ENCODE measurements around the gene CLEC2D. TPM values are rescaled to one million over a fixed set of nuclear protein-coding genes. Genes with fewer than 3 reads are reported as not detected.
"Not testable (repeated sequence)": the region's sequence is repeated elsewhere in the genome, so short reads cannot be mapped to it uniquely, and the experiment has no call there.

The CLEC2D gene, protein sequence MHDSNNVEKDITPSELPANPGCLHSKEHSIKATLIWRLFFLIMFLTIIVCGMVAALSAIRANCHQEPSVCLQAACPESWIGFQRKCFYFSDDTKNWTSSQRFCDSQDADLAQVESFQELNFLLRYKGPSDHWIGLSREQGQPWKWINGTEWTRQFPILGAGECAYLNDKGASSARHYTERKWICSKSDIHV
- total RNA-seq: 5.9 TPM

GRCh38 chr12:9669534-9669933 is at the start of gene CLEC2D:
CLEC2D (plus strand) TSS chr12:9669713; CDS start chr12:9669735, 22 bp downstream.
- no peak for DNase-seq (ENCODE audit: low read depth in 2 of 3, low spot score in 2 of 3)

DNA sequence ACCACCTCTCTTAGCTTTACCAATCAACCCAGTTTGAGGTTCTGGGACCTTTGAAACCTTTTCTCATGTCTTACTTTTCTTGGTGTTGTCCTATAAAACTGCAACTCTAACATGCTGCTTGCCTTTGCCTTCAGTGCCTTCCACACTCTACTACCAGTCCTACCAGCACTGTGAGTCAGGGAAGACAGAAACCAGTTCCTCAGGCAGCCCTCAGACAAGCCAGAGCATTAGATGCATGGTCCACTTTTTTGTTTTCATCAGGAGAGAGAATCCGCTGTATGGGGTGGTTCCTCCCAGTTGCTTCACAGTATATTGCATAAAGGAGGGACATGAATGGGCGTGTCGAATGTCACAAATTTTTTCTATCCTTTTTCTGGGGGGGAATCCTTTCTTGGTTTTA is 44.5 kb upstream of the CLEC2D start:
- DNase-seq (ENCODE audit: low read depth in 2 of 3, low spot score in 2 of 3): no peak

DNA sequence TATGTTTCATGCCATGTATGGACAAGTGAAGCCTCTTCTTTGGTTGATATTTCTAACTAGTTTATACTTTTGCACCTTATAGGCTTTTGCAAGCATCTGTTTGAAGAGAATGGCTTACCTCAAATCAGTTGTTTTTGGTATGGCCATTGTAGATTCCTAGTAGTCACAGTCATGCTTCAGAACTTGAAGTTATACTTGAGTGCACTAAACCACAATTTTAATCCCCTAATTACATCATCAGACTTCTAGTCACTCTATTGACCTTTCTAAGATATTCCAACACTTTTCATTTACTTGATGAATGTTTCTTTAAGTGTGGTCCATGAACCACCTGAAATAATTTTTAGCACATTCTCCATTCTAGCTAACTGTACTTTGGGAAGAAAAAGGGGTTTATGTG is 43.2 kb upstream of the CLEC2D start:
- DNase-seq (ENCODE audit: low read depth in 2 of 3, low spot score in 2 of 3): no peak

- DNase-seq (ENCODE audit: low read depth in 2 of 3, low spot score in 2 of 3): no peak
Observed at GRCh38 chr12:9626821-9627220, 42.7 kb upstream of the CLEC2D start.

DNA sequence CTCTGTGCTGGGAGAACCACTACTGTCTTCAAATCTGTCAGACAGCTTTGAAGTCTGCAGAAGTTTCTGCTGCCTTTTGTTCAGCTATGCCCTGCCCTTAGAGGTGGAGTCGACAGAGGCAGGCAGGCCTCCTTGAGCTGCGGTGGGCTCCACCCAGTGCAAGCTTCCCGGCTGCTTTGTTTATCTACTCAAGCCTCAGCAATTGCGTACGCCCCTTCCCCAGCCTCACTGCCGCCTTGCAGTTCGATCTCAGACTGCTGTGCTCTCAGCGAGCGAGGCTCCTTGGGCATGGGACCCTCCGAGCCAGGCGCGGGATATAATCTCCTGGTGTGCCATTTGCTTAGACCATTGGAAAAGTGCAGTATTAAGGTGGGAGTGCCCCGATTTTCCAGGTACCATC is 36.7 kb upstream of the CLEC2D start:
- DNase-seq (ENCODE audit: low read depth in 2 of 3, low spot score in 2 of 3): no peak

GRCh38 chr12:9634177-9634803 is 35.2 kb upstream of the CLEC2D start:
- peak; percentile 48 to 81 (median 59) for DNase-seq (ENCODE audit: low read depth in 2 of 3, low spot score in 2 of 3)

- no peak for DNase-seq (ENCODE audit: low read depth in 2 of 3, low spot score in 2 of 3)
Observed at GRCh38 chr12:9634969-9635754, 34.4 kb upstream of the CLEC2D start.

DNA sequence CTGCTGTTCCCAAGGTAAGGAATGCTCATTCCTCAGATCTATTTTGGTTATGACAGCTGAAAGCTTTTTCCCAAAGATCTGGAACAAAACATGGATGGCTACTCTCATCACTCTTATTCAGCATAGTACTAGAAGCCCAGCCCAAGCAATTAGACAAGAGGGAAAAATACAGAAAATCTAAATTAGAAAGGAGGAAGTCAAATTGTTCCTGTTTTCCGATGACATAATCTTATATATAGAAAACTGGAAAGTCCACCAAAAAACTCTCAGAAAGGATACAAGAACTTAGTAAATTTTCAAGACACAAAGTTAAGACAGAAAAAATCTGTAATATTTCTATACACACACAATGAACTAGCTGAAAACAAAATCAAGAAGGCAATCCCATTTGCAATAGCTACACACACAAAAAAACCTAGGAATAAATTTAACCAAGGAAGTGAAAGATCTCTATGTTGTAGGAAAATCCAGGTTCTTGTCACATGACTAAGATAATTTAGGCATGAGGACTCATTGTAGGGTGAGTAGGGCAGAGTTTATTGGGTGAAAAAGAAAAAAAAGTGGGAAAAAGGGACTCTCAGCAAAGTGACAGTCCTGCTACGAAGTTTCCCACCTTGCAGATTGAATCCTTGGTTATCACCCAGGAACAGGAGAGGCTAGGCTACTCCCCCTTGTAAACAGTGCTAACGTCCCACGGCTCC is 33.2 kb upstream of the CLEC2D start:
- peak in 1 of 3 donors; percentile 22 for DNase-seq (ENCODE audit: low read depth in 2 of 3, low spot score in 2 of 3)

- DNase-seq (ENCODE audit: low read depth in 2 of 3, low spot score in 2 of 3): no peak
Observed at GRCh38 chr12:9636851-9637206, 32.7 kb upstream of the CLEC2D start.

DNA sequence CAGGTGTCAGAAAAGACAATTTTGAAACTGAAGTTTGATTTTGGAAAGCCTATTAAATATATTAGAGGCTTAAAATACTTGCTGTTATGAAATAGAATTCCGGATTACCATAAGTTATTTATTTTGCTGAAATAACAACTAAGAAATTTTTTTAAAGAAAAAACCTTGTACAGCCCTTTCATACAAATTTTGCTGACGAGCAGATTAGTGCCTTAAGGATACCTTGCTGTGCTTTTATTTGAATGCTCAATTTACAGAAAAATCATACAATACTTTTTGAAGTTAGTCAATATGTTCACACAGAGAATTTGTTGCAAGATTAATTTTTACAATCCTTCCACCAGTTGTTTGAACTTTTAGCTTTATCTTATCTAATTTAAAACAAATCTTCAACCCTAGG is 29.5 kb upstream of the CLEC2D start:
- DNase-seq (ENCODE audit: low read depth in 2 of 3, low spot score in 2 of 3): no peak

GRCh38 chr12:9642606-9643265 is 26.8 kb upstream of the CLEC2D start:
- no peak for DNase-seq (ENCODE audit: low read depth in 2 of 3, low spot score in 2 of 3)

GRCh38 chr12:9643266-9643660 is 26.2 kb upstream of the CLEC2D start:
- peak in 1 of 3 donors; percentile 12 for DNase-seq (ENCODE audit: low read depth in 2 of 3, low spot score in 2 of 3)

GRCh38 chr12:9644985-9645551 is 24.4 kb upstream of the CLEC2D start:
- DNase-seq (ENCODE audit: low read depth in 2 of 3, low spot score in 2 of 3): not testable (repeated sequence)

- peak in 1 of 3 donors; percentile 20 for DNase-seq (ENCODE audit: low read depth in 2 of 3, low spot score in 2 of 3)
Observed at GRCh38 chr12:9646794-9647781, 22.4 kb upstream of the CLEC2D start.

DNA sequence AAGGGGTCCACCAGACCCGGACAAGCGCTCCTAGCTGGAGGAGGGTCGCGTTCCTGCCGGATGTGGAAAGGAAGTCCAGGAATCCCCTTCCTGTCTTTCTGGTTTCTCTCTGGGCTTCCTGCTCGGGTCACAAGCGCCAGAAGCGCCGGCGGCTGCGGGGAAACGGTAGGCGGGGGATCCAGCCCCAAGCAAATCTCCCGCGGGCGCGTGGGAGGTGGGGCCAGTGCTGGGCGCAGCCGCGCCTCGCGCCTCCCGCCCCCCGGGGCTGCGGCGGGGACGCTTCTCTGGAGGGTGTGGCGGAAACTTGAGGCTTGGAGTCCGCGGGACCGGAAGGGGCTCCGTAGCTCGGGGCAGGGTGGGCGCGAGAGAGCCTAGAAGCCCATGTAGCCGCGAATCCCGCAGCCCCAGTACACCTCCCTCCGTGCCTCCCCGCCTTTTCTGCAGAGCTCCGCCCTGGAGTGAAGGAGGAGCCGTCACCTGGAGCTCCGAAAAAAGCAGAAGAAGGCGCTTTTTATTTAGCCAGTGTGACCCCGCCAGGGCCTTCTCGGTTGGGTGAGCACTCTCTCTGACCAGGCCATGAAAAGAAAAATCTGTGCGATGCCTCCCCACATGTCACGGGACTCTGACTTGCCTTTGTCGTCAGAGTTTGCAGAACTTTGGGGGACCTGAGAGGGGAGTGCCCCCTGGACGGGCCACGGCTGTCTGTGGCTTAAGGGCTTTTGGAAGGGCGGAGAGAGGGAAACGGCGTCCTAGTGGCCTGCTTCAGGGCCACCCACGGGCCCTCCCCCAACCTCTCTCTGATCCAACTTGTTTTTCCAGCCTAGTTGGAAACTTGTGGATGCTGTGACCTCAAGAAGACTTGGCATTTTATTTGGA is 21.4 kb upstream of the CLEC2D start:
- peak; percentile 76 to 95 (median 95) for DNase-seq (ENCODE audit: low read depth in 2 of 3, low spot score in 2 of 3)

DNA sequence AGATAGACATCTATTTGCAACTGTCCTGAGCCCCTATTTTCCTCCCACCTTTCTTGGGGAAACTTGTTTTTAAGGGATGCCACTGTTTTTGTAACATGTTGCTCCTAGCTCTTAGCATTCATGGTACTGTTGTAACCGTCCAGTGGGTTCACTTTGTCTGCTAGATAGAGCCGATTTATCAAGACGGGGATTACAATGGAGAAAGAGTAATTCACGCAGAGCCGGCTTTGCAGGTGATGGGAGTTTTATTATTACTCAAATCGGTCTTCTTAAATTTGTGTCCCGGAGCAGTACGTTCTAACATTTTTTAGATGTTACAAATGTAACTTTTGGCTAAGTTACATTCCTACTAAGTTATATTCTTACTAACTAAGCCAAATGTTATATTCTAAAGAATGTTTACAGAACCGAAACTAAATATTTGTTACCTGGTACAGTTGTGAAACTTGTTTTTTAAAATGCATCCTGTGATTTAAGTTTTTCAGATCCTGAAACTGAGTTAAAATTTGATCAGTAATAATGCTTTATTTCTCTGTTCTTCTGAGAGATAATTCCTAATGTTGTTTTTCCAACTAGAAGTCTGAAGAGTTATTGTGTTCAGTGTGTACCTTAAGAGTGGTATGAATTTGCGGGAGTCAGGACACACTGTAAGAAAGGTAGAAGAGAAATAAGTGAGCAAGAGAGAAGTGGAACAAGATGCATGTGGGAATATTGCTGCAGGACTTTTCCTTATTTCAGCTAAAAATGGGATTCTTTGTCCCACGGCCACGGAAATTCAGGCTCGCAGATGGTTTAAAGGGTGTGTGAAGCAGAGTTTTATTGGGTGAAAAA is 20.6 kb upstream of the CLEC2D start:
- peak in 1 of 3 donors; percentile 24 for DNase-seq (ENCODE audit: low read depth in 2 of 3, low spot score in 2 of 3)

GRCh38 chr12:9649532-9649940 is 20.0 kb upstream of the CLEC2D start:
- no peak for DNase-seq (ENCODE audit: low read depth in 2 of 3, low spot score in 2 of 3)
